Ovary (tissue), 3 donors: ENCODE results near the gene WEE1.

Experiments used
- POLR2A ChIP-seq: fragments of 450-650 bp; IDR thresholded peaks from one replicate; pipeline ENCODE4 v1.6.1; 2017; ENCODE audit warnings: antibody characterized with exemption, mild to moderate bottlenecking, moderate library complexity
- TF ChIP-seq, protein P1 (sequence below), 3 donors: fragments of 450-650 bp in 2 of 3; fragments of 200-600 bp in 1 of 3; IDR thresholded peaks; one replicate each; pipeline versions ENCODE4 v1.5.1 to v1.8.0; 2016 to 2022; ENCODE audit warnings: antibody characterized with exemption in 3 of 3, mild to moderate bottlenecking in 1 of 3
- donor health status: DM: no; HTN: no; CAD: no.

DNA sequence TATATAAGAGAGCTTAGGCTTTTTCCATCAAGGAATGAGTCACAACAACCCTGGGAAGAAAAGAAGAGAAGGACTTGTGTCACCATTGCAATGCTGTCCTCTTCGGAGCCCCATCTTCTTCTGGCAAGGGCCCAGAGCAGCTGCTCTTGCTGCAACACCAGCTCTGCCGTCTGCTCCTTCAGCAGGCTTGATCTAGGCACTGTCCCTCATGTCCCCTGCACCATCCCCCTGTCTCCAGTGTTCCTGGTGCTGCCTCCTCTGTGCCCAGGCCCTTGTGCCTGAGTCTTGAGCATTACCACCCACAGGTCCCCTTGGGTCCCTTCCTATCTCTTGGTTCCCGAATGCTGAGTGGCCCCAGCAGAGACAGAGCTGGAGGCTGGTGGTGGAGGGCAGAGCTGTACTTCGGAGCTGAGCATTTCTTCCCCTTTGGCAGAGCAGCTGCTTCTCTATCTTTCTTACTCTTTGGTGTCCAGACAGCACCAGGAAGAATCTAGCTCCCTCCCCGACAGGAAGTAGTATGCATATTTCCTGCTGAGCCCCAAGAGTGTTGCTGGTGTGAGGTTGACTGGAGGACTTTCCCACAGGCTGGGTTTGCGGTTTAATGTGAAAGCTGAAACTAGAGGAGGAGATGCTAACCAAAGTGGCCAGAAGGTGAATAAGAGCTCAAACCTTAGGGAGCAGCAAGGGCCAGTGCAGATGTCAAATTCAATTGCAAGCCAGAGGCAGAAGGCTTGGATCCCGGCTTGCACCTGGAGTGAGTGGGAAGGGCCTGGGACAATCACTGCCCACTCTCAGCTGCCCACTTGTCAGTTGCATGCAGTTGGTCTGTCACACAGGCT is 27.8 kb downstream of the WEE1 start:
- TF ChIP-seq, protein P1, sequence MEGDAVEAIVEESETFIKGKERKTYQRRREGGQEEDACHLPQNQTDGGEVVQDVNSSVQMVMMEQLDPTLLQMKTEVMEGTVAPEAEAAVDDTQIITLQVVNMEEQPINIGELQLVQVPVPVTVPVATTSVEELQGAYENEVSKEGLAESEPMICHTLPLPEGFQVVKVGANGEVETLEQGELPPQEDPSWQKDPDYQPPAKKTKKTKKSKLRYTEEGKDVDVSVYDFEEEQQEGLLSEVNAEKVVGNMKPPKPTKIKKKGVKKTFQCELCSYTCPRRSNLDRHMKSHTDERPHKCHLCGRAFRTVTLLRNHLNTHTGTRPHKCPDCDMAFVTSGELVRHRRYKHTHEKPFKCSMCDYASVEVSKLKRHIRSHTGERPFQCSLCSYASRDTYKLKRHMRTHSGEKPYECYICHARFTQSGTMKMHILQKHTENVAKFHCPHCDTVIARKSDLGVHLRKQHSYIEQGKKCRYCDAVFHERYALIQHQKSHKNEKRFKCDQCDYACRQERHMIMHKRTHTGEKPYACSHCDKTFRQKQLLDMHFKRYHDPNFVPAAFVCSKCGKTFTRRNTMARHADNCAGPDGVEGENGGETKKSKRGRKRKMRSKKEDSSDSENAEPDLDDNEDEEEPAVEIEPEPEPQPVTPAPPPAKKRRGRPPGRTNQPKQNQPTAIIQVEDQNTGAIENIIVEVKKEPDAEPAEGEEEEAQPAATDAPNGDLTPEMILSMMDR (IDR thresholded peaks at IDR 0.05), result no peak
- no peak for TF ChIP-seq POLR2A
